ENCODE measurements around the gene COPS8.

The COPS8 gene

DNA sequence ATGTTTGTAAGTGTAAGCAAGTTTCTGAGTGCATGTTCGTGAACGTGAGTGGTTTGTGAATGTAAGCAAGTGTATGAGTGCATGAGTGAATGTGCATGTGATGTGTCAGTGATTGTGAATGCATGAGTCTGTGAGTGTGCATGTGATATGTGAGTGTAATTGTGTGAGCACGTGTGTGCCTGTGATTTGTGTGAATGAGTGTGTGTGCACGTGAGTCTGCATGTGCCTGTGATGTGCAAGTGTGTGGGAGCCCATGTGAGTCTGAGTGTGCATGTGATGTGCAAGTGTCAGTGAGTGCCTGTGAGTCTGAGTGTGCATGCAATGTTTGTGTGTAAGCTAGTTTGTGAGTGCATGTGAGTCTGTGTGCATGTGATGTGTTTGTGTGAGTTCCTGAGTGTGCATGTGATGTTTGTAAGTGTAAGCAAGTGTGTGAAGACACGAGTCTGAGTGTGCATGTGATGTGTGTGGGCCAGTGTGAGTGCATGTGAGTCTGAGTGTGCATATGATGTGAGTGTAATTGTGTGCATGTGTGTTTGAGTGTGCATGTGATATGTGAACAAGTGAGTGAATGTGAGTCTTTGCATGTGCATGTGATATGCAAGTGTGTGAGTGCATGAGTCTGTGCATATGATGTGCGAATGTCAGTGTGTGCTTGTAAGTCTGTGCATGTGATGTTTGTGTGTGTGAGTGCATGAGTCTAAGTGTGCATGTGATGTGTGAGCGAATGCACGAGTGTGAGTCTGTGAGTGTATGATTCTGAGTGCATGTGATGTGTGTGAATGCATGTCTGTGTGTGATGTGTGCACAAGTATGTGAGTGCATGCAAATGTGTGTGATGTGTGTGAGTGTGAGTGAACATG, 45.1 kb downstream of the COPS8 start:
- DNase-seq (ENCODE audit: low read depth, low spot score), result no peak
- no peak overlapping the region for H3K9ac ChIP-seq (ENCODE audit: insufficient read length, low read depth)
- H3K4me1 ChIP-seq (ENCODE audit: insufficient read depth, insufficient read length), result peaks cover 10% of the 10 kb centered on the region
- no peaks in the 10 kb centered on the region for H3K27me3 ChIP-seq (ENCODE audit: insufficient read depth, insufficient read length)
- no peaks in the 10 kb centered on the region for H3K36me3 ChIP-seq (ENCODE audit: insufficient read depth, insufficient read length, low read length)
- no peak for TF ChIP-seq YY1 (IDR thresholded peaks at IDR 0.05; ENCODE audit: insufficient read depth, insufficient read length)
- no peak for TF ChIP-seq SUZ12 (IDR thresholded peaks at IDR 0.05; ENCODE audit: extremely low read depth, insufficient read depth, insufficient read length)
- TF ChIP-seq ZNF274 (IDR thresholded peaks at IDR 0.05; ENCODE audit: low read depth, low read length), result no peak
- H3K4me3 ChIP-seq (ENCODE audit: insufficient read length, low read depth), result no peak overlapping the region
- peaks cover 13% of the 10 kb centered on the region; the same call in 1 of the 2 replicates for H3K9me3 ChIP-seq (ENCODE audit: insufficient read depth, low read length)

DNA sequence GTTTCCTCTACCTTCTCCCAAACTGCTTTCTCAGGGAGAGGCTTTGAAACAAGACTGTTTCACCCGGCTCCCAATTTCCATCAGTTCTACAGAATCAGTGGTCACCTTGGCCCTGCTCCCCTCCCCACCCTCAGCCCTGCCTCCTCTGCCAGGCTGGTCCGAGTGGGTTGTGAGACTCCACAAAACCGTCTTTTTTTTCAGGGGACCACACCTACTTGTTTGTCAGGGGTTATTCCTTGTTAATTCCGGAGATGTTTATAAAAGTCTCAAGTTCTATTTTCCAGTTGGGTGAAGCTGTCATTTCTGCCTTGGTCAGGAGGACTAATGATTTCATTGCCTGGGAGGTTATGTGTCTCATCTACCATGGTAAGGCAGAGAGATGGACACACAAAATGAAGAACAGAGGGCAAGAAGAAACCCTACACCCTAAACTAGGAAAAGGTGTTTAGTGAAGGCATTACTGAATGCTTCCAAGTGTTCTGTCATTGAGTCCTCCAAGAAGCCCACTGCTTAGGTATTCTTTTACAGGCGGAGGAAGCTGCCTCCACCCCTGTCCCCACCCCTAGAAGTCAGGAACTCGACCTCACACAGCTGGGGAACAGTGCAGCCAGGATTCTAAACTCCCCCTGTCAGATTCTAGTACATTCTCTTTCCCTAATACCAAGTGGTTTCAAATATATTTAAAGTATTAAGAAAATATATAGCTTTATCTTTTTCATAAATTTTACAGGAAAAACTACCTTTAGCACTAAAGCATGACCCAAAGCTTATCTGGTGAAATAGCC, 46.3 kb downstream of the COPS8 start:
- Histone ChIP-seq H3K4me3 (ENCODE audit: insufficient read length, low read depth) (no peak overlapping the region), H3K27me3 (ENCODE audit: insufficient read depth, insufficient read length) (no peaks in the 10 kb centered on the region), H3K4me1 (ENCODE audit: insufficient read depth, insufficient read length) (peaks cover 10% of the 10 kb centered on the region), H3K9me3 (ENCODE audit: insufficient read depth, low read length) (peaks cover 13% of the 10 kb centered on the region; the same call in 1 of the 2 replicates), H3K9ac (ENCODE audit: insufficient read length, low read depth) (no peak overlapping the region), H3K36me3 (ENCODE audit: insufficient read depth, insufficient read length, low read length) (no peaks in the 10 kb centered on the region)
- TF ChIP-seq ZNF274 (IDR thresholded peaks at IDR 0.05; ENCODE audit: low read depth, low read length) (no peak), YY1 (IDR thresholded peaks at IDR 0.05; ENCODE audit: insufficient read depth, insufficient read length) (no peak)
- no peak for DNase-seq (ENCODE audit: low read depth, low spot score)

DNA sequence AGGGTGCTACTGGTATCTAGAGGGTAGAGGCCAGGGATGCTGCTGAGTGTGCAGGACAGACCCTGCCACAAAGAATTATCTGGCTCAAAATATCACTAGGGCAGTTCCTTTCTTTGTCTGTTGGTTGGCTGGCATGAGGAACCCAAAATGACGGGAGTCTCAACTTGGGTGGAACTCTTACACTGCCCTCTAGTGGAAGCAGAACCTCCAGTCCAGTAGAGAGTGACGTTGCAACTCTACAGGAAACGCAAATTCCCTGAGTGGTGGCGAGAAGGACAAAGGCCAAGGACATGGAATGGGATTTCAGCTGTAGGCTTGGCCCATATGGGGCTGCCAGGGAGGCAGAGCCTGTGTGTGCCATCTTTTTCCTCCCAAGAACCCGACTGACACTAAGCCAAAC, 47.1 kb downstream of the COPS8 start:
- no peak overlapping the region for H3K4me3 ChIP-seq (ENCODE audit: insufficient read length, low read depth)

DNA sequence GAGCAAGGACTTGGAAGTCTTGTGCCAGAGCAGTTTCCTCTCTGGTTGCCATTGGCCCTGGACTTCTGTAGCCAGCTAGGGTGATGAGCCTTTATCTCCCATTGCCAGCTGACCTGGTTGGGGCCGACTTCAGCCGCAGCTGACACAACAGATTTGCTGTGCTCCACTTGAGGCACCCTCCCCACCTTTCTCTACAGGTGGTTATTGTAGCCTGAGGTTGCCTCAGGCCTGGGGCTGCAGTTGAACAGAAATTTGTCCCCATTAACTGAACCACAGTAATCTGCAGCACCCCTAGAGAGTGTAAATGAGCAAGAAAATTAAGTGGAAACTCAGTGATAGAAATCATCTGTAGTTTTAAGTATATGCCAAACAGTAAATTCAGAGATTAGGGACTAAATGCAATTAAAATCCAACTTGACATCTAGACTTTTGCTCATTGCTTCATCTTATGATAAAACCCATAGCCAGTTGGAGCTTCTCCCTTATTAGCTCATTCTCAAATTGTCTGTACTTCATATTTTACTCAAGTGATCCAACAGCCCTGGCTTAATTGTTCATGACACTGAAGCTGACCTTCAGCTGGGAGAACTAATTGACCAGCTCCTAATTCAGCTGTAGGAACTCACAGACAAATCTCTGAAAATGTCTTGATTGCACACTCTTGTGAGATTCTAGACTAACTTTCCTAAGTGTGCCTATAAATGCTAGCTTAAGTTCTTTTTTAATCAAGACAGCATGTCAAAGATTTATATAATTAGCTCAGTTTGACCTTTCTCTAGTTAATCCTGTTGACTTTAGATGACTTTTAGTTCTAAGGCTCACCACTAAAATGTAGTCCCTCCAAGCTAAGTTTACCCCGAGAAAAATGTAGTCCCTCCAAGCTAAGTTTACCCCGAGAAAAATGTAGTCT, 48.9 kb downstream of the COPS8 start:
- TF ChIP-seq SUZ12 (IDR thresholded peaks at IDR 0.05; ENCODE audit: extremely low read depth, insufficient read depth, insufficient read length) (no peak), YY1 (IDR thresholded peaks at IDR 0.05; ENCODE audit: insufficient read depth, insufficient read length) (no peak), ZNF274 (IDR thresholded peaks at IDR 0.05; ENCODE audit: low read depth, low read length) (no peak)
- DNase-seq (ENCODE audit: low read depth, low spot score), result no peak
- H3K27me3 ChIP-seq (ENCODE audit: insufficient read depth, insufficient read length), result no peaks in the 10 kb centered on the region
- no peak overlapping the region for H3K9ac ChIP-seq (ENCODE audit: insufficient read length, low read depth)
- peaks cover 8% of the 10 kb centered on the region; the same call in 1 of the 2 replicates for H3K9me3 ChIP-seq (ENCODE audit: insufficient read depth, low read length)
- no peaks in the 10 kb centered on the region for H3K4me1 ChIP-seq (ENCODE audit: insufficient read depth, insufficient read length)
- H3K4me3 ChIP-seq (ENCODE audit: insufficient read length, low read depth), result no peak overlapping the region
- no peaks in the 10 kb centered on the region for H3K36me3 ChIP-seq (ENCODE audit: insufficient read depth, insufficient read length, low read length)

More for the DNA sequence above, 47.1 kb downstream of the COPS8 start:
- Histone ChIP-seq H3K27me3 (ENCODE audit: insufficient read depth, insufficient read length) (no peaks in the 10 kb centered on the region), H3K4me1 (ENCODE audit: insufficient read depth, insufficient read length) (peaks cover 9% of the 10 kb centered on the region), H3K36me3 (ENCODE audit: insufficient read depth, insufficient read length, low read length) (no peaks in the 10 kb centered on the region), H3K9ac (ENCODE audit: insufficient read length, low read depth) (no peak overlapping the region), H3K9me3 (ENCODE audit: insufficient read depth, low read length) (peaks cover 13% of the 10 kb centered on the region; the same call in 1 of the 2 replicates)
- peak; percentile 63 for DNase-seq (ENCODE audit: low read depth, low spot score)
- TF ChIP-seq YY1 (IDR thresholded peaks at IDR 0.05; ENCODE audit: insufficient read depth, insufficient read length), result no peak
- no peak for TF ChIP-seq ZNF274 (IDR thresholded peaks at IDR 0.05; ENCODE audit: low read depth, low read length)
- no peak for TF ChIP-seq SUZ12 (IDR thresholded peaks at IDR 0.05; ENCODE audit: extremely low read depth, insufficient read depth, insufficient read length)

DNA sequence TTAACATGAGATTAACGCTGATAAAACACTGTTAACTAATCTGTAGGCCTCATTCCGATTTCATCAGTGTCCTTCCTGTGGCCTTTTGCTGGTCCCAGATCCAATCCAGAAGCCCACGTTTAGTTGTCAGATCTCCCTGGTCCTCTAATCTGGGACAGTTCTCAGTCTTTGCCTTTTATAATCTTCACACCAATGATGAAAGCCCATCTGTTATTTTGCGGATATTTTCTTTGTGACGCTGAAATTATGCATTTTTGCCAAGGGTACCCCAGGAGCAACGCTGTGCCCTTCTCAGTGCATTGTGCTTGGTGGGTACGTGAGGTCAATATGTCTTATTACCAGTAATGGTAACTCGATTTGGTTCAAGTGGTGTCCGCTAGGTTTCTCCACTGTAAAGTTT, 51.1 kb downstream of the COPS8 start:
- DNase-seq (ENCODE audit: low read depth, low spot score), result no peak
- Histone ChIP-seq H3K27me3 (ENCODE audit: insufficient read depth, insufficient read length) (no peaks in the 10 kb centered on the region), H3K4me3 (ENCODE audit: insufficient read length, low read depth) (no peak overlapping the region), H3K9ac (ENCODE audit: insufficient read length, low read depth) (no peak overlapping the region), H3K36me3 (ENCODE audit: insufficient read depth, insufficient read length, low read length) (no peaks in the 10 kb centered on the region), H3K4me1 (ENCODE audit: insufficient read depth, insufficient read length) (no peaks in the 10 kb centered on the region), H3K9me3 (ENCODE audit: insufficient read depth, low read length) (no peaks in the 10 kb centered on the region)
- TF ChIP-seq ZNF274 (IDR thresholded peaks at IDR 0.05; ENCODE audit: low read depth, low read length), result no peak

DNA sequence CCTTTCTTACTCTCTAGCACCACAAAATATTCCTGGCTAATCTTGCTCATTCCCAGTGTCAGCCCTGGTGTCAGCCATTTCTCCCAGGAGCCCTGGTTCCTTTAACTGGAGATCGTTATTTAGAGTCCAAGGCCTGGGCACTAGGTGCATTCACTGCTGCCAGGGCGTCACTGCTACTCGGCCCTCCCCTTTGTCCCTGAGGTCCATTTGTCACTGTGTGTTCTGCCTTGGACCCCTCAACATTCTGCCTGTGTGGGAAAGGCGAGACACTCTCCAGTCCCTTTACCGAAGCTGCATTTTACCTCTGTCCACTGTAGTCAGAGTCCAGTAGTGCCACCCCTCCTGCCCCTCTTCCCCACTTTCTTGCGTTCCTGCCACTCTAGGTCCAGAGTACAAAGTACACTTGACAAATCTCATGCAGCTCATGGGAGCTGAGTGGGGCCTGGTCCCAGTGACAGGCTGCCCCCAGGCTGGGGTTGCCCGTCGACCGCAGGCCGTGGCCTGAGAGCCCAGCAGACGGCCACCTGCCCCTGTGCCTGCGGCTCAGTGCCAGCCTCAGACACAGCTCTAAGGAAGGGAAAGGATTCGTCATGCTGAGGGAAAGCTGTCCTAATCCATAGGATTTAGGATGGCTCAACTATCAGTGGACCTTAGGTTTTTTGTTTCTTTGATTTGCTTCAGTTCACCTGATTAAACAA, 52.1 kb downstream of the COPS8 start:
- no peak overlapping the region for H3K4me3 ChIP-seq (ENCODE audit: insufficient read length, low read depth)
- H3K9me3 ChIP-seq (ENCODE audit: insufficient read depth, low read length), result no peaks in the 10 kb centered on the region
- no peaks in the 10 kb centered on the region for H3K4me1 ChIP-seq (ENCODE audit: insufficient read depth, insufficient read length)
- no peak for DNase-seq (ENCODE audit: low read depth, low spot score)
- H3K9ac ChIP-seq (ENCODE audit: insufficient read length, low read depth), result no peak overlapping the region
- no peaks in the 10 kb centered on the region for H3K36me3 ChIP-seq (ENCODE audit: insufficient read depth, insufficient read length, low read length)
- TF ChIP-seq ZNF274 (IDR thresholded peaks at IDR 0.05; ENCODE audit: low read depth, low read length) (no peak), SUZ12 (IDR thresholded peaks at IDR 0.05; ENCODE audit: extremely low read depth, insufficient read depth, insufficient read length) (no peak), YY1 (IDR thresholded peaks at IDR 0.05; ENCODE audit: insufficient read depth, insufficient read length) (no peak)
- no peaks in the 10 kb centered on the region for H3K27me3 ChIP-seq (ENCODE audit: insufficient read depth, insufficient read length)
